H1 (cell line): ENCODE results near the gene VSTM2B. TPM values are rescaled to one million over a fixed set of nuclear protein-coding genes. Genes with fewer than 3 reads are reported as not detected.
A peak's percentile ranks its signal among the peaks of the same experiment; 100 is the strongest.

Source experiments
- CTCF ChIA-PET: fragments of 300-600 bp; sonication (Branson Sonifier 250); formaldehyde crosslinking; loops from one replicate; lab custom pipeline; 2021; ENCODE audit not compliant: partially characterized antibody; lab: Charles Lee
- POLR2A ChIA-PET: fragments of 300-600 bp; sonication (Branson Sonifier 250); formaldehyde crosslinking; loops from one replicate; lab custom pipeline; 2021; ENCODE audit warnings: inconsistent platforms; ENCODE audit not compliant: partially characterized antibody; lab: Charles Lee
- DNase-seq, 2 experiments: peaks; one replicate each; pipeline versions ENCODE4 v3.0.0 to v3.0.0-alpha.2; 2010 to 2022; ENCODE audit warnings: low spot score in 2 of 2, low read depth in 1 of 2, mixed read lengths in 1 of 2
- FAIRE-seq: peaks from 2 replicates; lab custom pipeline; 2011; peaks lifted over from hg19 to GRCh38; lab: Jason Lieb, UNC
- H2AFZ ChIP-seq: 2 replicates; pipeline ENCODE4 v1.8.1; 2012; ENCODE audit warnings: low read length, inconsistent platforms
- H2AK5ac ChIP-seq: 2 replicates; pipeline ENCODE4 v1.6.1; 2013; ENCODE audit warnings: low read depth, low read length
- H2BK120ac ChIP-seq: replicated peaks from 2 replicates; pipeline ENCODE3; 2013; ENCODE audit warnings: low read depth, low read length, inconsistent platforms
- H2BK12ac ChIP-seq: 2 replicates; pipeline ENCODE4 v1.6.1; 2013; ENCODE audit warnings: low read depth, low read length
- H2BK15ac ChIP-seq: 2 replicates; pipeline ENCODE4 v1.6.1; 2013; ENCODE audit warnings: low read length
- H2BK20ac ChIP-seq: 2 replicates; pipeline ENCODE4 v1.6.1; 2013; ENCODE audit warnings: low read length
- H2BK5ac ChIP-seq: 2 replicates; pipeline ENCODE4 v1.6.1; 2013; ENCODE audit warnings: low read depth, low read length
- H3K14ac ChIP-seq: 2 replicates; pipeline ENCODE4 v1.6.1; 2013; ENCODE audit warnings: inconsistent platforms; ENCODE audit not compliant: insufficient read length
- H3K18ac ChIP-seq: 2 replicates; pipeline ENCODE4 v1.6.1; 2013; ENCODE audit warnings: low read length; ENCODE audit errors: extremely low read depth
- H3K23ac ChIP-seq: 2 replicates; pipeline ENCODE4 v1.6.1; 2013; ENCODE audit warnings: inconsistent platforms; ENCODE audit not compliant: insufficient read length
- H3K23me2 ChIP-seq: 2 replicates; pipeline ENCODE4 v1.6.1; 2013; ENCODE audit warnings: low read depth, low read length
- H3K27ac ChIP-seq: 2 replicates; pipeline ENCODE4 v1.6.1; 2011; ENCODE audit warnings: low read depth, low read length, inconsistent platforms
- H3K27me3 ChIP-seq, 4 experiments: replicated peaks in 1 of 4; 1 replicate in 1 of 4; 2 replicates in 3 of 4; pipeline versions ENCODE4 v1.6.1 to v1.8.1; 2011 to 2013; ENCODE audit warnings: low read length in 3 of 4, mild to moderate bottlenecking in 3 of 4, inconsistent platforms in 2 of 4, mixed read lengths in 2 of 4, moderate library complexity in 1 of 4; ENCODE audit not compliant: control insufficient read depth in 3 of 4, insufficient read depth in 3 of 4; ENCODE audit errors: extremely low read depth in 1 of 4
- H3K36me3 ChIP-seq, 4 experiments: 2 replicates each; pipeline versions ENCODE4 v1.6.1 to v1.8.1; 2011 to 2013; ENCODE audit warnings: mild to moderate bottlenecking in 4 of 4, low read length in 3 of 4, moderate library complexity in 2 of 4, control low read depth in 1 of 4, inconsistent platforms in 1 of 4; ENCODE audit not compliant: insufficient read depth in 4 of 4, control insufficient read depth in 2 of 4
- H3K4ac ChIP-seq: replicated peaks from 2 replicates; pipeline ENCODE3; 2013; ENCODE audit warnings: low read length, low read depth, mixed read lengths, inconsistent platforms; ENCODE audit not compliant: insufficient read length
- H3K4me1 ChIP-seq, 4 experiments: replicated peaks in 1 of 4; 1 replicate in 1 of 4; 2 replicates in 3 of 4; pipeline versions ENCODE4 v1.6.1 to v1.8.1; 2011 to 2013; ENCODE audit warnings: low read length in 3 of 4, inconsistent platforms in 2 of 4, mixed read lengths in 1 of 4; ENCODE audit not compliant: insufficient read depth in 4 of 4, control insufficient read depth in 3 of 4
- H3K4me2 ChIP-seq, 2 experiments: 2 replicates each; pipeline versions ENCODE4 v1.6.1 to v1.8.1; 2011 to 2013; ENCODE audit warnings: low read depth in 2 of 2, low read length in 2 of 2, control low read depth in 1 of 2, inconsistent platforms in 1 of 2, mild to moderate bottlenecking in 1 of 2; ENCODE audit not compliant: insufficient read depth in 1 of 2
- H3K4me3 ChIP-seq, 4 experiments: fragments of 200-600, 300-600 bp in 1 of 4; sonication (generic), shearing (Covaris generic), sonication (Bioruptor Twin) in 1 of 4; 2 replicates each; pipeline versions ENCODE4 v1.5.1 to v1.8.1; 2011 to 2016; ENCODE audit warnings: low read length in 4 of 4, low read depth in 3 of 4, control low read depth in 2 of 4, inconsistent platforms in 2 of 4, mild to moderate bottlenecking in 2 of 4, mixed read lengths in 1 of 4, moderate library complexity in 1 of 4; ENCODE audit not compliant: insufficient read depth in 2 of 4; ENCODE audit errors: extremely low read depth in 1 of 4
- H3K56ac ChIP-seq: replicated peaks from 2 replicates; pipeline ENCODE3; 2013; ENCODE audit warnings: low read depth, mild to moderate bottlenecking, mixed read lengths, low read length, inconsistent platforms; ENCODE audit not compliant: insufficient read length
- H3K79me1 ChIP-seq: 2 replicates; pipeline ENCODE4 v1.6.1; 2013; ENCODE audit warnings: low read depth, low read length, control low read depth
- H3K79me2 ChIP-seq, 2 experiments: 2 replicates each; pipeline versions ENCODE4 v1.6.1 to v1.8.1; 2012 to 2013; ENCODE audit warnings: low read length in 2 of 2, mild to moderate bottlenecking in 2 of 2, inconsistent platforms in 1 of 2; ENCODE audit not compliant: insufficient read depth in 2 of 2, control insufficient read depth in 1 of 2
- H3K9ac ChIP-seq, 4 experiments: replicated peaks in 1 of 4; 1 replicate in 1 of 4; 2 replicates in 3 of 4; pipeline versions ENCODE4 v1.6.1 to v1.8.1; 2011 to 2013; ENCODE audit warnings: low read depth in 3 of 4, low read length in 3 of 4, control low read depth in 2 of 4, mild to moderate bottlenecking in 2 of 4, moderate library complexity in 2 of 4, inconsistent platforms in 1 of 4; ENCODE audit errors: extremely low read depth in 1 of 4
- H3K9me3 ChIP-seq, 2 experiments: 2 replicates each; pipeline versions ENCODE4 v1.6.1 to v1.8.1; 2012 to 2013; ENCODE audit warnings: mild to moderate bottlenecking in 2 of 2, moderate library complexity in 2 of 2, control low read depth in 1 of 2, inconsistent platforms in 1 of 2, low read depth in 1 of 2, low read length in 1 of 2, mixed read lengths in 1 of 2; ENCODE audit not compliant: insufficient read depth in 2 of 2
- H4K20me1 ChIP-seq, 2 experiments: replicated peaks in 1 of 2; 2 replicates each; pipeline versions ENCODE3 to v1.8.1; 2011 to 2013; ENCODE audit warnings: inconsistent platforms in 2 of 2, low read length in 2 of 2, mild to moderate bottlenecking in 1 of 2; ENCODE audit not compliant: insufficient read depth in 2 of 2, control insufficient read depth in 1 of 2
- H4K5ac ChIP-seq: 2 replicates; pipeline ENCODE4 v1.6.1; 2013; ENCODE audit warnings: low read length, low read depth, mixed read lengths, inconsistent platforms; ENCODE audit not compliant: insufficient read length
- H4K8ac ChIP-seq: 2 replicates; pipeline ENCODE4 v1.8.0; 2013; ENCODE audit warnings: mild to moderate bottlenecking, moderate library complexity, low read length, inconsistent platforms; ENCODE audit not compliant: insufficient read depth; ENCODE audit errors: extremely low read depth
- H4K91ac ChIP-seq: replicated peaks from 2 replicates; pipeline ENCODE3; 2013; ENCODE audit warnings: low read length, mixed read lengths, inconsistent platforms; ENCODE audit not compliant: insufficient read length
- NRF1 ChIP-seq: IDR thresholded peaks from 2 replicates; pipeline ENCODE4 v1.6.1; 2011; ENCODE audit warnings: mild to moderate bottlenecking, low read depth, low read length, improper control_type of control experiment
- RBBP5 ChIP-seq: IDR thresholded peaks from 2 replicates; pipeline ENCODE4 v1.7.1; 2012; ENCODE audit warnings: low read depth, mild to moderate bottlenecking, inconsistent platforms, low read length, moderate library complexity, borderline replicate concordance
- WGBS, 2 experiments: shearing (Covaris generic) in 1 of 2; methylation state at CpG; one replicate each; pipeline versions ENCODE4 v1.1.6 to v1.1.7; 2013 to 2015; ENCODE audit warnings: low lambda C conversion rate in 2 of 2, mixed read lengths in 2 of 2, inconsistent platforms in 1 of 2, low coverage in 1 of 2, missing lambda C conversion rate in 1 of 2; ENCODE audit not compliant: insufficient replicate concordance in 2 of 2, insufficient coverage in 1 of 2, insufficient read length in 1 of 2; ENCODE audit errors: extremely low coverage in 1 of 2, missing lambda C conversion rate in 1 of 2; 5-methylcytosine and 5-hydroxymethylcytosine counted together
- polyA plus RNA-seq, 7 experiments: library from polyadenylated mRNA; depleted of rRNA in 3 of 7; stranded (reverse) in 5 of 7; unstranded in 2 of 7; fragments of >200 nt in 5 of 7; fragments of 200-250 nt in 2 of 7; gene quantifications; 1 replicate in 5 of 7; 2 replicates in 1 of 7; 4 replicates in 1 of 7; pipeline versions ENCODE4 v1.2.1 to v1.2.3, GENCODE V29; 2011 to 2013; ENCODE audit warnings: missing spikeins in 2 of 7, mixed read lengths in 2 of 7
- total RNA-seq: library from RNA; stranded (reverse); fragmentation: NEBNext Ultra II Directional; extraction: Animal tissue kit (Norgen Biotek cat#: 25700); gene quantifications from 2 replicates; pipeline ENCODE4 v1.2.1, GENCODE V29; 2021
- TF ChIP-seq, protein P1 (sequence below), 3 experiments: IDR thresholded peaks; 1 replicate in 2 of 3; 2 replicates in 1 of 3; pipeline versions ENCODE4 v1.5.1 to v1.6.1; 2011; ENCODE audit warnings: low read length in 3 of 3, mild to moderate bottlenecking in 3 of 3, inconsistent platforms in 2 of 3, low read depth in 1 of 3, moderate library complexity in 1 of 3; ENCODE audit not compliant: insufficient read depth in 1 of 3; ENCODE audit errors: control extremely low read depth in 1 of 3

Gene VSTM2B
- total and polyA plus RNA-seq, 2 of the 8 experiments (the other 6 are each of a cell fraction or from before 2014, with no cell fraction given), result 0.82 to 1.5 TPM

DNA sequence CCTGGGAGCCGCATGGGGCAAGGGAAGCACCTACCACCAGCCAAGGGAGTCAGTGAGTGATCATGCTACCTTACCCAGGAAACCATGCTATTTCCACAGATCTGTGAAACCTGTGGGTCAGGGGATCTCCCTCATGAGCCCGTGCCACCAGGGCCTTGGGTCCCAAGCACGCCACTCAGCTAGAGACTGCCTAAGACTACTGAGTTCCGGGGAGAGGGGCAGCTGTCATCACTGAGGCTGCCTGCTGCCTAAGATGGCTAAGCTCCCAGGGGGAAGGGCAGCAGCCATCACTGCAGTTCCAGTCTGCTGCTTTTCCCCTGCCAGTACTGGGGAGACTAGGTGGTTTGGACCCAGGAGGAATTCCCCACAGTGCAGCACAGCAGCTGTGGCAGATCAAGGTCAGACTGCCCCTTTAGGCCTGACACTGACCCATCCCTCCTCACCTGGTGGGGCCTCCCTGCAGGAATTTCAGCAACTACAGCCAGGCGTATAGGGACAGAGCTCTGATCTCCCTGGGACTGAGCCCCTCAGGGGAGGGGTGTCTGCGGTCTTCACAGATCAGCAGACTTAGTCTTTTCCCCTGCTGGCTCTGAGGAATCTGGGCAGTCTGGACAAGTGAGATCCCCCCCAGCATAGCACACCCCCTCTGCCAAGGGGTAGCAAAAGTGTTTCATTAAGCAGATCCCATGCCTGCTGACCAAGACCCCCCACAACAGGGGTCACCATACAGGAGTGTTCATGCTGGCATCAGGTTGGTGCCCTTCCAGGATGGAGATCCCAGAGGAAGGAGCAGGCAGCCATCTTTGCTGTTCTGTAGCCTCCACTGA is 26.9 kb downstream of the VSTM2B start:
- Histone ChIP-seq H4K91ac (no peak overlapping the region), H3K14ac (no peak overlapping the region), H3K18ac (no peak overlapping the region), H3K4me1 (no peaks in the 10 kb centered on the region; a peak in 1 of 7 replicates), H2BK12ac (no peak overlapping the region), H3K27me3 (no peaks in the 10 kb centered on the region), H2AK5ac (no peak overlapping the region), H3K9ac (no peak overlapping the region), H3K4me2 (no peak overlapping the region), H3K23ac (no peak overlapping the region), H3K23me2 (no peaks in the 10 kb centered on the region), H4K5ac (no peak overlapping the region), H2BK15ac (no peak overlapping the region), H3K79me2 (no peaks in the 10 kb centered on the region), H3K4ac (no peak overlapping the region), H4K8ac (no peak overlapping the region), H2BK20ac (no peak overlapping the region), H3K79me1 (no peaks in the 10 kb centered on the region), H3K36me3 (no peaks in the 10 kb centered on the region), H3K4me3 (no peak overlapping the region), H2BK120ac (no peak overlapping the region), H2BK5ac (no peak overlapping the region), H4K20me1 (no peaks in the 10 kb centered on the region), H3K27ac (no peak overlapping the region), H2AFZ (no peak overlapping the region), H3K9me3 (no peaks in the 10 kb centered on the region), H3K56ac (no peak overlapping the region)
- ChIA-PET CTCF (interaction anchor here (1.8 kb wide), 1 partner anchor 11 kb away, joined by 4 read pairs; no protein-coding TSS in a partner anchor), POLR2A (no interaction called here)
- FAIRE-seq, result no peak
- DNase-seq, result peak in 1 of 2 experiments; percentile 24
- 89% methylated on average over 5 of the region's 6 CpGs; no CpG with 5 or more reads in 1 of the 2 experiments for whole genome bisulfite sequencing, 2 experiments
- TF ChIP-seq, protein P1, sequence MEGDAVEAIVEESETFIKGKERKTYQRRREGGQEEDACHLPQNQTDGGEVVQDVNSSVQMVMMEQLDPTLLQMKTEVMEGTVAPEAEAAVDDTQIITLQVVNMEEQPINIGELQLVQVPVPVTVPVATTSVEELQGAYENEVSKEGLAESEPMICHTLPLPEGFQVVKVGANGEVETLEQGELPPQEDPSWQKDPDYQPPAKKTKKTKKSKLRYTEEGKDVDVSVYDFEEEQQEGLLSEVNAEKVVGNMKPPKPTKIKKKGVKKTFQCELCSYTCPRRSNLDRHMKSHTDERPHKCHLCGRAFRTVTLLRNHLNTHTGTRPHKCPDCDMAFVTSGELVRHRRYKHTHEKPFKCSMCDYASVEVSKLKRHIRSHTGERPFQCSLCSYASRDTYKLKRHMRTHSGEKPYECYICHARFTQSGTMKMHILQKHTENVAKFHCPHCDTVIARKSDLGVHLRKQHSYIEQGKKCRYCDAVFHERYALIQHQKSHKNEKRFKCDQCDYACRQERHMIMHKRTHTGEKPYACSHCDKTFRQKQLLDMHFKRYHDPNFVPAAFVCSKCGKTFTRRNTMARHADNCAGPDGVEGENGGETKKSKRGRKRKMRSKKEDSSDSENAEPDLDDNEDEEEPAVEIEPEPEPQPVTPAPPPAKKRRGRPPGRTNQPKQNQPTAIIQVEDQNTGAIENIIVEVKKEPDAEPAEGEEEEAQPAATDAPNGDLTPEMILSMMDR (IDR thresholded peaks at IDR 0.05; ENCODE audit: control extremely low read depth in 1 of 3, insufficient read depth in 1 of 3, low read depth in 1 of 3, low read length in 3 of 3), result no peak
- TF ChIP-seq RBBP5, result no peak
- TF ChIP-seq NRF1, result no peak
